ENCODE results near the gene CCL25.

DNA sequence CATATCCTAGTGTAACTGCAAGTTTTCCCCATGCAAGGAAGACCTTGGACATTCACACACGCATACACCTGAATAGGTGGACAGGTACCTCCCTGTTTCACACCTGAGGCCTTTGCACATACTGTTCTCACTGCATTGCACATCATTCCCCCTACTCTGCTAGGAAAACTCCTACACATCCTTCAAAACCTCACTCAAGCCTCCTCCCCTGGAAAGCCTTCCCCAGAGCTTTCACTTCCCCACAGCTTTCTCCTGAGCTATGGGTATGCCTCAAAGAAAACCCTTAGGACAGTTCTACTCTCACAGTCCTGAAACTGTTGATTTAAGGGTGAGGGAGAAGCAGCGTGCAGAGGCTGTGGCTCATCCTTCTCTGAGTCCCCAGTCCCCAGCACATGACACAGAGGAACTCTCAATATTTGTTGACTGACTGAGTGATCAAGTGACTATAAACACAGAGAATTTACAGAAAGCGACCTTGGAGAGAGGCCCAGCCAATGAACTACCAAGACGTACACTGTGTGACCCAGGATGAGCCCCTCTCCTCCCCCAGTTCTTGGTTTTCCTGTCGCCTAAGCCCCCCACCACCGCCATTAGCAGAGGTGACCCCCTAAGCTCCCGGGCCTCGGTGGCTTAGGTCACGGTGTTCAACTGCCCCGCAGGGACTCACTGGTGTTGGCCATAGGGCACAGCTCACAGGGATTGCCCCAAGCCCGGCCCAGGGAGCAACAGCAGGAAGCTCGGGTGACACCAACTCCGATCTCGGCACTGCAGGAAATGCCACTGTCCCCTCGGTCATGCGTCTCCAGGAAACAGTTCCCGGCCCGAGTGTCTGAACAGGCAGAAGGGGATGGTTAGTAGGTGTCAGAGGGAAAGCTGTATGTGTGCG is 56.2 kb downstream of the CCL25 start:
- TF ChIP-seq, protein P1, sequence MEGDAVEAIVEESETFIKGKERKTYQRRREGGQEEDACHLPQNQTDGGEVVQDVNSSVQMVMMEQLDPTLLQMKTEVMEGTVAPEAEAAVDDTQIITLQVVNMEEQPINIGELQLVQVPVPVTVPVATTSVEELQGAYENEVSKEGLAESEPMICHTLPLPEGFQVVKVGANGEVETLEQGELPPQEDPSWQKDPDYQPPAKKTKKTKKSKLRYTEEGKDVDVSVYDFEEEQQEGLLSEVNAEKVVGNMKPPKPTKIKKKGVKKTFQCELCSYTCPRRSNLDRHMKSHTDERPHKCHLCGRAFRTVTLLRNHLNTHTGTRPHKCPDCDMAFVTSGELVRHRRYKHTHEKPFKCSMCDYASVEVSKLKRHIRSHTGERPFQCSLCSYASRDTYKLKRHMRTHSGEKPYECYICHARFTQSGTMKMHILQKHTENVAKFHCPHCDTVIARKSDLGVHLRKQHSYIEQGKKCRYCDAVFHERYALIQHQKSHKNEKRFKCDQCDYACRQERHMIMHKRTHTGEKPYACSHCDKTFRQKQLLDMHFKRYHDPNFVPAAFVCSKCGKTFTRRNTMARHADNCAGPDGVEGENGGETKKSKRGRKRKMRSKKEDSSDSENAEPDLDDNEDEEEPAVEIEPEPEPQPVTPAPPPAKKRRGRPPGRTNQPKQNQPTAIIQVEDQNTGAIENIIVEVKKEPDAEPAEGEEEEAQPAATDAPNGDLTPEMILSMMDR (IDR thresholded peaks at IDR 0.05; ENCODE audit: low read depth, low read length, poor library complexity, severe bottlenecking): no peak
- TF ChIP-seq EZH2phosphoT487 (IDR thresholded peaks at IDR 0.05; ENCODE audit: borderline replicate concordance, low read length): no peak
